ENCODE data around the gene PRDM12. TPM values are rescaled to one million over a fixed set of nuclear protein-coding genes. Genes with fewer than 3 reads are reported as not detected.

PRDM12 gene
- total RNA-seq, 1 experiment from 2014 or later, result not detected

GRCh38 chr9:130639866-130640555 lies 24.4 kb upstream of the PRDM12 start:
- no peak overlapping the region for H3K23ac ChIP-seq (ENCODE audit: insufficient read length, low read depth, low read length)
- H3K18ac ChIP-seq (ENCODE audit: insufficient read length, low read depth, low read length), result no peak overlapping the region
- H3K4me2 ChIP-seq (ENCODE audit: insufficient read depth, insufficient read length, low read length), result no peak overlapping the region
- no peak overlapping the region for H2BK20ac ChIP-seq (ENCODE audit: low read depth, low read length, poor library complexity, severe bottlenecking)
- peaks cover 4 to 29% (median 29%) of the 10 kb centered on the region in 3 experiments; a peak in 6 of 7 replicates for H3K36me3 Mint-ChIP-seq (ENCODE audit: insufficient read depth in 1 of 3, low read depth in 3 of 3)
- H3K4me3 Mint-ChIP-seq, result no peak overlapping the region
- no peak overlapping the region for H3K9ac ChIP-seq (ENCODE audit: extremely low read depth, insufficient read length, low read length)
- no peaks in the 10 kb centered on the region for H3K23me2 ChIP-seq (ENCODE audit: insufficient read length, low read depth, low read length, poor library complexity, severe bottlenecking)
- H3K27me3 Mint-ChIP-seq (ENCODE audit: low read depth), result peaks cover 2% of the 10 kb centered on the region; the same call in 1 of the 2 replicates
- H3K9me3 Mint-ChIP-seq, result no peaks in the 10 kb centered on the region
- no peaks in the 10 kb centered on the region for H3K79me2 ChIP-seq (ENCODE audit: insufficient read depth, low read length)
- no peak overlapping the region for H3K4ac ChIP-seq (ENCODE audit: low read depth, low read length)
- no peak overlapping the region for H2BK12ac ChIP-seq (ENCODE audit: insufficient read length, low read depth, low read length)
- H2BK120ac ChIP-seq (ENCODE audit: low read depth, low read length, poor library complexity, severe bottlenecking), result no peak overlapping the region
- H4K5ac ChIP-seq (ENCODE audit: insufficient read length, low read depth, low read length), result no peak overlapping the region
- no peak overlapping the region for H2BK5ac ChIP-seq (ENCODE audit: insufficient read length, low read length)
- H3K4me1 ChIP-seq (ENCODE audit: insufficient read depth, low read length), result no peaks in the 10 kb centered on the region; the same call in 1 of the 2 replicates
- no peak overlapping the region for H3K27ac Mint-ChIP-seq
- no peak for TF ChIP-seq CTCF (conservative IDR thresholded peaks at IDR 0.05)
- no peak overlapping the region for H2AFZ ChIP-seq (ENCODE audit: low read length)
- no peak overlapping the region for H3T11ph ChIP-seq (ENCODE audit: low read length)
- H3K79me1 ChIP-seq (ENCODE audit: insufficient read depth, low read depth, low read length, poor library complexity, severe bottlenecking), result no peaks in the 10 kb centered on the region
- H4K91ac ChIP-seq (ENCODE audit: insufficient read length, low read depth, low read length), result no peak overlapping the region
- H3K27me3 ChIP-seq (ENCODE audit: insufficient read depth, low read length), result no peaks in the 10 kb centered on the region
- H2BK15ac ChIP-seq (ENCODE audit: low read depth, low read length), result no peak overlapping the region
- no peak overlapping the region for H4K8ac ChIP-seq (replicated peaks; ENCODE audit: insufficient read length, low read depth, low read length)
- DNase-seq, result no peak
- no peak overlapping the region for H3K27ac ChIP-seq (ENCODE audit: insufficient read length, low read depth, low read length)
- no peak overlapping the region for H3K14ac ChIP-seq (ENCODE audit: insufficient read depth, low read length)
- no peaks in the 10 kb centered on the region for H3K9me3 ChIP-seq (ENCODE audit: control insufficient read depth, low read depth, low read length)
- H2AK5ac ChIP-seq (ENCODE audit: insufficient read length, low read length), result no peak overlapping the region
- H3K4me1 Mint-ChIP-seq, result peaks cover 15 to 17% of the 10 kb centered on the region in 2 experiments
- H3K56ac ChIP-seq (ENCODE audit: insufficient read length, low read depth, low read length), result no peak overlapping the region
- WGBS (ENCODE audit: extremely low coverage, insufficient read length, low lambda C conversion rate), result no CpG with 5 or more reads among the region's 17 CpGs
- no peaks in the 10 kb centered on the region for H4K20me1 ChIP-seq (ENCODE audit: control insufficient read depth, insufficient read depth, insufficient read length)
